ENCODE results near the gene SGCD. TPM values are rescaled to one million over a fixed set of nuclear protein-coding genes. Genes with fewer than 3 reads are reported as not detected.

Gene SGCD
- total RNA-seq, 1 experiment from 2014 or later, result not detected

DNA sequence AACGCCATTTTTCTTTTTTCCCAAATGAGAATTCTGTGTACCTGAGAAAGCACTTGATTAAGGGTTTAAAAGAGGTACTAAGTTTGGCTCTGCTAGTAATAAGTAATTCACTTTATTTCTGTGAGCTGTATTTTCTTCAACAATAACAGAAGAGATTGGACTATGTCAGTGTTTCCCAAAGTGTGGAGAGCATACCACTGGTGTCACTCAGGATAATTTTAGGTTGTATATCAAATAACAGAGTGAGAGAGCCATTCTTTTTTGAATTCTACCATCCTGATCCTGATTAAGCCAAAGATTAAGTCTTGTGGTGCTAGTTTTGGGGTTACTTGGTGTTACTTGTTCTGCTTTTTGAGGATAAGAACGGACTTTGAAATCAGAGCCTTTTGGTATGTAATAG is 380.8 kb downstream of the SGCD start:
- no peaks in the 10 kb centered on the region for H3K27me3 ChIP-seq (ENCODE audit: control insufficient read depth, insufficient read depth, low read length)
- no peaks in the 10 kb centered on the region for H3K36me3 ChIP-seq (ENCODE audit: control insufficient read depth, insufficient read depth, low read length)
- DNase-seq (ENCODE audit: low read depth, low spot score) (no peak), ATAC-seq (no peak)
- BruUV-seq (replicated peaks), result no TSS peak
- ChIA-PET POLR2A (no interaction called here), CTCF (no interaction called here)
- in situ Hi-C loops (cut with HindIII; ENCODE audit: low pct_unique_long_range_greater_than_20kb, low sequenced_read_pairs), result no loop called here
- no peak overlapping the region for H3K4me3 ChIP-seq (ENCODE audit: low read depth in 2 of 2, low read length in 2 of 2)
- TF ChIP-seq TCF7L2 (IDR thresholded peaks at IDR 0.05; ENCODE audit: low read depth, low read length) (no peak), SIN3A (IDR thresholded peaks at IDR 0.05; ENCODE audit: borderline replicate concordance, insufficient read depth, low read depth, low read length) (no peak), POLR2AphosphoS5 (IDR thresholded peaks at IDR 0.05; ENCODE audit: low read depth, low read length) (no peak)
- TF ChIP-seq, protein P1, sequence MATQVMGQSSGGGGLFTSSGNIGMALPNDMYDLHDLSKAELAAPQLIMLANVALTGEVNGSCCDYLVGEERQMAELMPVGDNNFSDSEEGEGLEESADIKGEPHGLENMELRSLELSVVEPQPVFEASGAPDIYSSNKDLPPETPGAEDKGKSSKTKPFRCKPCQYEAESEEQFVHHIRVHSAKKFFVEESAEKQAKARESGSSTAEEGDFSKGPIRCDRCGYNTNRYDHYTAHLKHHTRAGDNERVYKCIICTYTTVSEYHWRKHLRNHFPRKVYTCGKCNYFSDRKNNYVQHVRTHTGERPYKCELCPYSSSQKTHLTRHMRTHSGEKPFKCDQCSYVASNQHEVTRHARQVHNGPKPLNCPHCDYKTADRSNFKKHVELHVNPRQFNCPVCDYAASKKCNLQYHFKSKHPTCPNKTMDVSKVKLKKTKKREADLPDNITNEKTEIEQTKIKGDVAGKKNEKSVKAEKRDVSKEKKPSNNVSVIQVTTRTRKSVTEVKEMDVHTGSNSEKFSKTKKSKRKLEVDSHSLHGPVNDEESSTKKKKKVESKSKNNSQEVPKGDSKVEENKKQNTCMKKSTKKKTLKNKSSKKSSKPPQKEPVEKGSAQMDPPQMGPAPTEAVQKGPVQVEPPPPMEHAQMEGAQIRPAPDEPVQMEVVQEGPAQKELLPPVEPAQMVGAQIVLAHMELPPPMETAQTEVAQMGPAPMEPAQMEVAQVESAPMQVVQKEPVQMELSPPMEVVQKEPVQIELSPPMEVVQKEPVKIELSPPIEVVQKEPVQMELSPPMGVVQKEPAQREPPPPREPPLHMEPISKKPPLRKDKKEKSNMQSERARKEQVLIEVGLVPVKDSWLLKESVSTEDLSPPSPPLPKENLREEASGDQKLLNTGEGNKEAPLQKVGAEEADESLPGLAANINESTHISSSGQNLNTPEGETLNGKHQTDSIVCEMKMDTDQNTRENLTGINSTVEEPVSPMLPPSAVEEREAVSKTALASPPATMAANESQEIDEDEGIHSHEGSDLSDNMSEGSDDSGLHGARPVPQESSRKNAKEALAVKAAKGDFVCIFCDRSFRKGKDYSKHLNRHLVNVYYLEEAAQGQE (IDR thresholded peaks at IDR 0.05; ENCODE audit: insufficient read depth in 1 of 2, low read depth in 2 of 2, low read length in 1 of 2), result no peak
- TF ChIP-seq, protein P2, sequence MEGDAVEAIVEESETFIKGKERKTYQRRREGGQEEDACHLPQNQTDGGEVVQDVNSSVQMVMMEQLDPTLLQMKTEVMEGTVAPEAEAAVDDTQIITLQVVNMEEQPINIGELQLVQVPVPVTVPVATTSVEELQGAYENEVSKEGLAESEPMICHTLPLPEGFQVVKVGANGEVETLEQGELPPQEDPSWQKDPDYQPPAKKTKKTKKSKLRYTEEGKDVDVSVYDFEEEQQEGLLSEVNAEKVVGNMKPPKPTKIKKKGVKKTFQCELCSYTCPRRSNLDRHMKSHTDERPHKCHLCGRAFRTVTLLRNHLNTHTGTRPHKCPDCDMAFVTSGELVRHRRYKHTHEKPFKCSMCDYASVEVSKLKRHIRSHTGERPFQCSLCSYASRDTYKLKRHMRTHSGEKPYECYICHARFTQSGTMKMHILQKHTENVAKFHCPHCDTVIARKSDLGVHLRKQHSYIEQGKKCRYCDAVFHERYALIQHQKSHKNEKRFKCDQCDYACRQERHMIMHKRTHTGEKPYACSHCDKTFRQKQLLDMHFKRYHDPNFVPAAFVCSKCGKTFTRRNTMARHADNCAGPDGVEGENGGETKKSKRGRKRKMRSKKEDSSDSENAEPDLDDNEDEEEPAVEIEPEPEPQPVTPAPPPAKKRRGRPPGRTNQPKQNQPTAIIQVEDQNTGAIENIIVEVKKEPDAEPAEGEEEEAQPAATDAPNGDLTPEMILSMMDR (IDR thresholded peaks at IDR 0.05), result no peak
- intact Hi-C loops (cut with micrococcal nuclease; ENCODE audit: unreplicated experiment), result no loop called here
- no peaks in the 10 kb centered on the region for H3K9me3 ChIP-seq (ENCODE audit: control insufficient read depth, insufficient read depth, low read depth, low read length)
- H3K4me1 ChIP-seq (ENCODE audit: control insufficient read depth, insufficient read depth, low read length), result no peaks in the 10 kb centered on the region
- H3K27ac ChIP-seq (ENCODE audit: low read length), result no peak overlapping the region

DNA sequence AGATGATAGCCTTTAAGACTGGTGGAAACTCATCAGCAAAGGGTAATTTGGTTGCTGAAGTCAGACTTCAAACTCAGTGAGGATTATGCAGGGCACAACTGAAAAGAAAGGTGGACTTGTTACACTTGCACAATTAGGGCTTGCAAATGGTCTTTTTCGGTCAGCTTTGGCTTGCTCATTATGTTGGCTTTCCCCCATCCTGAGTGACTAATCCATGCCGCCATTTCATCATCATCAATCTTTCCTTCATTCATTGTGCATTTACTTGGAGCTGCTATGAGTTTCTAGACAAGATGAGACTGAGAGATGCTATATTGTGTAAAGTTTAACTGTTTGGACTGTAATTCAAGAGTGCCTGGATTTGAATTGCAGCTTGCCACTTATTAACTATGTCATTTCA is 388.3 kb downstream of the SGCD start:
- Histone ChIP-seq H3K27ac (ENCODE audit: low read length) (no peak overlapping the region), H3K36me3 (ENCODE audit: control insufficient read depth, insufficient read depth, low read length) (no peaks in the 10 kb centered on the region), H3K9me3 (ENCODE audit: control insufficient read depth, insufficient read depth, low read depth, low read length) (no peaks in the 10 kb centered on the region), H3K4me1 (ENCODE audit: control insufficient read depth, insufficient read depth, low read length) (no peaks in the 10 kb centered on the region), H3K27me3 (ENCODE audit: control insufficient read depth, insufficient read depth, low read length) (no peaks in the 10 kb centered on the region), H3K4me3 (ENCODE audit: low read depth in 2 of 2, low read length in 2 of 2) (no peak overlapping the region)
- ChIA-PET POLR2A (no interaction called here), CTCF (no interaction called here)
- DNase-seq (ENCODE audit: low read depth, low spot score) (no peak), ATAC-seq (no peak)
- intact Hi-C loops (cut with micrococcal nuclease; ENCODE audit: unreplicated experiment) (no loop called here), in situ Hi-C loops (cut with HindIII; ENCODE audit: low pct_unique_long_range_greater_than_20kb, low sequenced_read_pairs) (no loop called here)
- TF ChIP-seq, protein P2 (IDR thresholded peaks at IDR 0.05), result no peak
- TF ChIP-seq TCF7L2 (IDR thresholded peaks at IDR 0.05; ENCODE audit: low read depth, low read length), result no peak
- TF ChIP-seq POLR2AphosphoS5 (IDR thresholded peaks at IDR 0.05; ENCODE audit: low read depth, low read length), result no peak
- no peak for TF ChIP-seq SIN3A (IDR thresholded peaks at IDR 0.05; ENCODE audit: borderline replicate concordance, insufficient read depth, low read depth, low read length)
- TF ChIP-seq, protein P1 (IDR thresholded peaks at IDR 0.05; ENCODE audit: insufficient read depth in 1 of 2, low read depth in 2 of 2, low read length in 1 of 2), result no peak
- no TSS peak for BruUV-seq (replicated peaks)

All from Panc1 (cell line).